SK-N-SH treated with all-trans-retinoic acid at 6 μM for 48 hours (cell line): Measurements from ENCODE around the gene TRPM5.

Experiments used
- ATAC-seq: fragments of 200-7000 bp; cut with Tn5 transposase; 3 replicates; pipeline ENCODE4 v1.9.1; 2020; ENCODE audit warnings: mild to moderate bottlenecking, moderate library complexity
- ARNTL ChIP-seq: fragments of 450-650 bp; formaldehyde crosslinking; IDR thresholded peaks from 2 replicates; pipeline ENCODE4 v1.5.0; 2020; ENCODE audit warnings: low read depth, mild to moderate bottlenecking, moderate library complexity, borderline replicate concordance
- BACH2 ChIP-seq: fragments of 250-450 bp; sonication (Bioruptor Pico); IDR thresholded peaks from 2 replicates; pipeline ENCODE4 v1.9.0; 2021; ENCODE audit warnings: mild to moderate bottlenecking, borderline replicate concordance
- CREB5 ChIP-seq: fragments of 250-450 bp; sonication (Bioruptor Pico); IDR thresholded peaks from 2 replicates; pipeline ENCODE4 v1.5.1; 2020; ENCODE audit warnings: low read depth, mild to moderate bottlenecking, moderate library complexity
- CSDC2 ChIP-seq: fragments of 250-450 bp; sonication (Bioruptor Pico); IDR thresholded peaks from 2 replicates; pipeline ENCODE4 v1.5.0; 2020; ENCODE audit warnings: mild to moderate bottlenecking, moderate library complexity
- CSRNP3 ChIP-seq: fragments of 250-450 bp; sonication (Bioruptor Pico); IDR thresholded peaks from 2 replicates; pipeline ENCODE4 v1.5.1; 2021; ENCODE audit warnings: mild to moderate bottlenecking, moderate library complexity
- ESRRG ChIP-seq: fragments of 250-450 bp; sonication (Bioruptor Pico); IDR thresholded peaks from 2 replicates; pipeline ENCODE4 v1.6.1; 2021; ENCODE audit warnings: mild to moderate bottlenecking
- GLIS3 ChIP-seq: fragments of 250-450 bp; sonication (Bioruptor Pico); IDR thresholded peaks from 2 replicates; pipeline ENCODE4 v1.5.0; 2020; ENCODE audit warnings: mild to moderate bottlenecking, moderate library complexity
- ISL1 ChIP-seq: fragments of 250-450 bp; sonication (Bioruptor Pico); IDR thresholded peaks from 2 replicates; pipeline ENCODE4 v2.1.2; 2022; ENCODE audit warnings: mild to moderate bottlenecking, moderate library complexity
- OSR1 ChIP-seq: fragments of 250-450 bp; sonication (Bioruptor Pico); IDR thresholded peaks from 2 replicates; pipeline ENCODE4 v1.8.0; 2022; ENCODE audit warnings: moderate library complexity, mild to moderate bottlenecking, inconsistent platforms
- PATZ1 ChIP-seq: fragments of 250-450 bp; sonication (Bioruptor Pico); IDR thresholded peaks from 2 replicates; pipeline ENCODE4 v1.8.0; 2020; ENCODE audit warnings: mild to moderate bottlenecking, moderate library complexity, borderline replicate concordance
- POU6F1 ChIP-seq: fragments of 250-450 bp; sonication (Bioruptor Pico); IDR thresholded peaks from 2 replicates; pipeline ENCODE4 v1.8.0; 2021; ENCODE audit warnings: low read depth, mild to moderate bottlenecking, moderate library complexity, borderline replicate concordance
- RARB ChIP-seq: fragments of 250-450 bp; sonication (Bioruptor Pico); IDR thresholded peaks from 2 replicates; pipeline ENCODE4 v1.8.0; 2021; ENCODE audit warnings: mild to moderate bottlenecking, moderate library complexity
- SNAI2 ChIP-seq: fragments of 250-450 bp; sonication (Bioruptor Pico); IDR thresholded peaks from 2 replicates; pipeline ENCODE4 v1.5.0; 2020; ENCODE audit warnings: mild to moderate bottlenecking, moderate library complexity
- TCF4 ChIP-seq: fragments of 250-450 bp; sonication (Bioruptor Pico); IDR thresholded peaks from 2 replicates; pipeline ENCODE4 v1.8.0; 2021; ENCODE audit warnings: mild to moderate bottlenecking, moderate library complexity, borderline replicate concordance
- TOX ChIP-seq: fragments of 250-450 bp; sonication (Bioruptor Pico); IDR thresholded peaks from 2 replicates; pipeline ENCODE4 v1.8.0; 2021; ENCODE audit warnings: mild to moderate bottlenecking, moderate library complexity, borderline replicate concordance
- TSHZ2 ChIP-seq: fragments of 250-450 bp; sonication (Bioruptor Pico); IDR thresholded peaks from 2 replicates; pipeline ENCODE4 v1.5.0; 2020; ENCODE audit warnings: mild to moderate bottlenecking, moderate library complexity
- ZC3H10 ChIP-seq: fragments of 250-450 bp; sonication (Bioruptor Pico); IDR thresholded peaks from 2 replicates; pipeline ENCODE4 v1.5.1; 2021; ENCODE audit warnings: mild to moderate bottlenecking, moderate library complexity
- ZFP30 ChIP-seq: fragments of 450-650 bp; formaldehyde crosslinking; IDR thresholded peaks from 2 replicates; pipeline ENCODE4 v1.5.0; 2022; ENCODE audit warnings: mild to moderate bottlenecking, moderate library complexity
- ZNF565 ChIP-seq: fragments of 450-650 bp; formaldehyde crosslinking; conservative IDR thresholded peaks from 2 replicates; pipeline ENCODE4 v1.5.0; 2020; ENCODE audit warnings: low read depth, mild to moderate bottlenecking, moderate library complexity
- ZNF70 ChIP-seq: fragments of 450-650 bp; formaldehyde crosslinking; IDR thresholded peaks from 2 replicates; pipeline ENCODE4 v1.5.0; 2020; ENCODE audit warnings: mild to moderate bottlenecking, moderate library complexity
- ZNF8 ChIP-seq: fragments of 450-650 bp; formaldehyde crosslinking; IDR thresholded peaks from 2 replicates; pipeline ENCODE4 v1.5.0; 2020; ENCODE audit warnings: mild to moderate bottlenecking, moderate library complexity

The TRPM5 gene

GRCh38 chr11:2477936-2478335 lies 33.6 kb upstream of the TRPM5 start:
- no peak for ATAC-seq
- no peak for TF ChIP-seq RARB
- no peak for TF ChIP-seq CSDC2 (CRISPR knock-in tag)
- no peak for TF ChIP-seq BACH2
- TF ChIP-seq POU6F1: no peak
- no peak for TF ChIP-seq OSR1
- no peak for TF ChIP-seq ZNF565
- no peak for TF ChIP-seq ISL1 (CRISPR knock-in tag)
- TF ChIP-seq, all 23 proteins: peak for 0

GRCh38 chr11:2477254-2477653 lies 32.9 kb upstream of the TRPM5 start:
- no peak for TF ChIP-seq ZNF8 (CRISPR knock-in tag)
- TF ChIP-seq ZC3H10 (CRISPR knock-in tag): no peak
- no peak for TF ChIP-seq CREB5 (CRISPR knock-in tag)
- ATAC-seq: no peak

- TF ChIP-seq GLIS3 (CRISPR knock-in tag) (no peak), BACH2 (no peak), ZFP30 (no peak), ZNF70 (CRISPR knock-in tag) (no peak), RARB (no peak), ISL1 (CRISPR knock-in tag) (no peak), CSRNP3 (CRISPR knock-in tag) (no peak)
- no peak for ATAC-seq
These were observed 31.0 kb upstream of the TRPM5 start for GRCh38 chr11:2475136-2475918.

- ATAC-seq: no peak
- TF ChIP-seq POU6F1 (no peak), ZC3H10 (CRISPR knock-in tag) (no peak), CSRNP3 (CRISPR knock-in tag) (no peak), GLIS3 (CRISPR knock-in tag) (no peak), SNAI2 (no peak), TSHZ2 (no peak), CSDC2 (CRISPR knock-in tag) (no peak), ESRRG (no peak), TOX (CRISPR knock-in tag) (no peak), BACH2 (no peak), PATZ1 (CRISPR knock-in tag) (no peak), ARNTL (no peak), OSR1 (no peak), ZNF565 (no peak), TCF4 (CRISPR knock-in tag) (no peak), RARB (no peak)
These were observed 30.0 kb upstream of the TRPM5 start for GRCh38 chr11:2474059-2474901.
